ENCODE measurements around the gene CARM1.
"Not testable (repeated sequence)": the region's sequence is repeated elsewhere in the genome, so short reads cannot be mapped to it uniquely, and the experiment has no call there.

Gene CARM1

GRCh38 chr19:10876459-10877240 lies 5.3 kb downstream of the CARM1 start:
- peak in 1 of 2 donors; percentile 22 for DNase-seq

GRCh38 chr19:10877608-10878007 lies 6.3 kb downstream of the CARM1 start:
- not testable (repeated sequence) for DNase-seq

- DNase-seq: no peak
These were observed 6.9 kb downstream of the CARM1 start for GRCh38 chr19:10878253-10878652.

DNA sequence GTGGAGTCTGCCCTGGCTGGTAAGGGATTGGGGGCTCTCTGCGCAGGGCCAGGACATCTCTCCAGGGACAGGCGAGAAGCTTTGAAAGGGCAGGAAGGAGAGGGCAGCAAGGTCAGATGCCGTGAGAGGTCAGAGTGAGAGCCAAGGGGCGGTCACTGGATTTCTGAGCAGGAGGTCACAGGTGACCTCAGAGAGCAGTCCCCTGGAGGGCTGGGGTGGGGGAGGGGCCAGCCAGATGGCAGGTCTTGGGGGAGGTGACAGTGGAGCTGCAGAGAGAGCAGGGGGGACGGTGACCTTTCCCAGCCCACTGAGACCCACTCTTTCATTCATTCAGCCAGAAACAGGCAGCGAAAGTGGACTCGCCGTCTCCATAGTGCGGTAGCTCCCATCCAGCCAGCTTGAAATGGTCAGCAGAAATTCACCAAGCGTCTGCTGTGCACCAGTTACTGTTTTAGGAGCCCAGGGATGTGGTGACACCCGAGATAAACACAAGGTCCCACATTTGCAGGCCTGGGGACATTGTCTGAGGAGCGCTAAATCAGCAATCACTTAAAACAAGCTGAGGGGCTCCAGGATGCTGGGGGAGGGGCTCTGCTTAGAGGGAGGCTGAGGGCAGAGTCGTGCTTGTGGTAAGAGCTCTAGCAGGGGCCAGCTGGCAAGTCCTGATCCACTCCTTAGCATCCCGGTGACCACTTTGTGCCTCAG lies 10.2 kb downstream of the CARM1 start:
- DNase-seq: no peak

- no peak for DNase-seq
These were observed 10.7 kb downstream of the CARM1 start for GRCh38 chr19:10882108-10882457.

- no peak for DNase-seq
These were observed 12.9 kb downstream of the CARM1 start for GRCh38 chr19:10884274-10884673.

DNA sequence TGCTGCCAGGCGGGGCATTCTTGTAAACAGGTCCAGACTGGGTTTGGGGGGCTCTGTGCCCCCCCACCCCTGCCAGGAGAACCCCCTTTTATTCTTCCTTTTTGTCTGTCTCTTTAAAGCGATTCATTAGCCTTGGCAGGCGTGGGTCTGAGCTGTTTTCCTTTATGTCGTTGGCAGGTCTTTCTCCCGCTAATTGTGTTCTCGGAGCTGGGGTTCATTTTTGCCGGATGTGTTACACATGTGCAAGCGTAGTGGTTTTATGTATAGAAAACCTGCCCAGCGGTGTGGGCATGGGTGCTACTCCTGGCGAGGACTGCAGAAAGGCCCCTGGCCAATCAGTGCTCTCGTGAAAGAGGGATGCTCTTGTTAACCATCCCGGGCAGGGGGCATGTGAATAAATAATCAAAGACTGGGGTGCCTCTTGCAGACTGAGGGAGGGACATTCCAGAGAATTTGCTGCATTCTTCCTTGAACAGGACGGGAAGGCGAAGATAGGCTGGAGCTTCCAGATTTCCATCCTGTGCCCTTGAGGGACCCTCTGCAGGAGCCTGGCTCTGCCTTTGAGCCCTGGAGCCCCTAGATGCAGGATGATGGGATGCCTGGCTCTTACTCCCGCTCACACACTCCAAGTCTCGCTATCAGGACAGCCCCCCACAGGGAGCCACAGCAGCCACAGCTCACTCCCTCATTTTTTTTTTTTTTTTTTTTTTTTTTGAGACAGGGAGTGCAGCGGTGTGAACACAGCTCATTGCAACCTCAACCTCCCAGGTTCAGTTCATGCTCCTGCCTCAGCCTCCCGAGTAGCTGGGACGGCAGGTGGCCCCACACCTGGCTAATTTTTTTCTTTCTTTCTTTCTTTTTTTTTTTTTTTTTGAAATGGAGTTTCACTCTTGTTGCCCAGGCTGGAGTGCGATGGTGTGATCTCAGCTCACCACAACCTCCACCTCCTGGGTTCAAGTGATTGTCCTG lies 14.1 kb downstream of the CARM1 start:
- DNase-seq: no peak

GRCh38 chr19:10887616-10888367 lies 16.4 kb downstream of the CARM1 start:
- DNase-seq: no peak

GRCh38 chr19:10888421-10888866 lies 17.1 kb downstream of the CARM1 start:
- no peak for DNase-seq

GRCh38 chr19:10889880-10890279 lies 18.5 kb downstream of the CARM1 start:
- no peak for DNase-seq

GRCh38 chr19:10891405-10892086 lies 20.2 kb downstream of the CARM1 start:
- no peak for DNase-seq

- no peak for DNase-seq
These were observed 20.9 kb downstream of the CARM1 start for GRCh38 chr19:10892256-10892655.

- no peak for DNase-seq
These were observed 23.5 kb downstream of the CARM1 start for GRCh38 chr19:10894911-10895213.

GRCh38 chr19:10895363-10895762 lies 24.0 kb downstream of the CARM1 start:
- DNase-seq: no peak

DNA sequence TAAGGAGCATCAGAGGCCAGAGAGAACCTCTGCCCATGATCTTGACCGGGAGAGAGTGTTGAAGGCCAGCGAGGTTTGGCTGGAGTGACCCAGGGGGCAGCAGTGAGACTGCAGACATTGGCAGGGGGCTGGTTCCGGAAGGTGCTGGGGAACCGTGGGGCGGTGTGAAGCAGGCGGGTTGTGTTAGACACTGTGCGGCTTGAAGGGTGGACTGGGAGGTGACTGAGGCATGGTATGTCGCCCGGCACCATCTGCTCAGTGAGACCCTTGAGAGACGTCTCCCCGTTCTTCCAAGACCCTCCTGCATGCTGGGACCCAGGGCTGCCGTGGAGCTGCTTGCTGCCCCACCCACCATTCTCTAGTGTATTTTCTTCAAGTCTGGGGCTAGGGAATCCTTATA lies 24.6 kb downstream of the CARM1 start:
- DNase-seq: no peak

DNA sequence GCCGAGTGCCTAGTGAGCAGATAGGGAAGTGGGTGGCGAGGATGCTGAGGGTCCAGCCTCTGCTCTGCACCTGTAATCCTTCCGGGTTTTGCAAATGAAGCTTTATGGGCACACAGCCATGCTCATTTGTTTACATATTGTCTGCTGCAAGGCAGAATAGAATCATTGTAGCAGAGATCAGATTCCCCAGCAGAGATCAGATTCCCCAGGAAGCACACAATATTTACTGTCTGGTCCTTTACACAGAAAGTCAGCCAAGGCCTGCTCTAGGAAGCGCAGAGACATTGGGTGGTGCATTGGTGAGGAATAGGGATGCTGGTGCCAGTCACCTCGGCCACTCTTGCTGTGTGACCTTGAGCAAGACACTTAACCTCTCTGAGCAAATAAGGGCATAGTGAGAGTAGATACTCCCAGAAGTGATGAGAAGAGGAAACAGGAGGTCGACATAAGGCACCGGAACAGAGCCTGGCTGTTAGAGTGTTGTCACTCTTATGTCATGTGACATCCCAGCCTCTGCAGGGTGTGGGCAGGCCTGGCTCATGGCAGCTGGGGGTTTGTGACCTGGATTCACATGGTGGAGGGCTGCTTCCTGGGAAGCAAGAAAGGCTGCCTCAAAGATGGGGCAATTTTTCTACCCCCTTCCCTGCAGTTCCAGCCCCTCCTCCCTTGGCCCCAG lies 25.6 kb downstream of the CARM1 start:
- no peak for DNase-seq

GRCh38 chr19:10898633-10899032 lies 27.3 kb downstream of the CARM1 start:
- DNase-seq: no peak

- peak in 1 of 2 donors; percentile 17 for DNase-seq
These were observed 27.8 kb downstream of the CARM1 start for GRCh38 chr19:10899151-10899653.

DNA sequence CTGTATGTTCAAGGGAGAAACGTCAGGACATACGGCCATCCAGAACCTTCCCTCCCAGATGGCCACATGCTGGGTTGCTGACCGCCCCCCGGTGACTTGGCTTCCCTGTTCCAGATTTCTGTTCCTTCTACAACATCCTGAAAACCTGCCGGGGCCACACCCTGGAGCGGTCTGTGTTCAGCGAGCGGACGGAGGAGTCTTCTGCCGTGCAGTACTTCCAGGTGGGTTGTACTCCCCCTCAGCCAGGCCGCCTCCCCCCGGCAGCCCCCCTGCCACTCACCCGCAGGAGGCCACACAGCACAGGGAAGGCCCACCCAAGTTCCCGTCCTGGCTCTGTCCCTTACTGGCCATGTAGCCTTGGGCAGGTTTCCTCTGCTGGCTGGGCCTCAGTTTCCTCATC lies 36.6 kb downstream of the CARM1 start:
- DNase-seq: no peak

- DNase-seq: no peak
These were observed 37.1 kb downstream of the CARM1 start for GRCh38 chr19:10908380-10908960.

All from hippocampal formation (tissue), 2 donors.